ENCODE data around the gene CCNF.
A peak's percentile ranks its signal among the peaks of the same experiment; 100 is the strongest.

DNA sequence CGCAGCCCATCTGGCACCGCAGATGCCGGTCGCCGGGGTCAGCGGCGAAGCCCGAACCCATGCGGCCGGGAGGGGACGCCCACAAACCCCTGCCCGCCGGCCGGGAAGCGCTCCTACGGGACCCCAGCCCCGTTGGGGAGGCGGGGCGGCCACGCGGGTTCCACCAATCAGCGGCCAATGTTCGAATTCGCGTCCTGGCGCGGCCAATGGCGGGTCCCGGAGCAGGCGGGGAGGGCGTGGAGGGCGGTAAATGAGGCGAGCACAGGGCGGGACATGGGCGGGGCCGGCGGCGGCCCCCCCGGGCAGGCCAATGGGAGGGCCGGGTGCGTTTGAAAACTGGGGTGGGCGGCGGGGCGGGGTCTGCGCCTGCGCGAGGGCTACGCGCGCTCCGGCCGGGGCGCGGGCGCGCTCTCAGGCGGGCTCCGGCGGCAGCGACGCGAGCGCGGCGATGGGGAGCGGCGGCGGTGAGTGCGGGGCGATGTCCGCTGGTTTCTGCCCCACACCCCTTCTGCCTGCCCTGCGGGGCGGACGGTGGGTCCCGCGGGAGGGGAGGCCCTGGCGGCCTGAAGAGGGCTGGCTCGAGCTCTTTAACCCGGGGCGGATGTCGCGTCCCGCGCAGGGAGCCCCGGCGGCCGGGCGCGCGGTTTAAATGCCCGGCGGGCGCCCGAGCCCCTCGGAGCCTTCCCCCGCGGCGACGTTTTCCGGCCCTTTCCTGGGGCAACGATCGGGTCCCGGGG lies at the start of gene CCNF:
- no peak for TF ChIP-seq GABPA (IDR thresholded peaks at IDR 0.05; ENCODE audit: low read depth)
- peak; percentile 80 for TF ChIP-seq POLR2A (IDR thresholded peaks at IDR 0.05; ENCODE audit: low read depth, low read length)
- no peak for TF ChIP-seq CTCF (IDR thresholded peaks at IDR 0.05 in 2 of 3, conservative IDR thresholded peaks at IDR 0.05 in 1 of 3; ENCODE audit: control insufficient read depth in 2 of 3, extremely low read depth in 1 of 3, insufficient read depth in 1 of 3, low read depth in 3 of 3, low read length in 3 of 3)
- peak; percentile 63; the same call in 1 of the 2 replicates for TF ChIP-seq POLR2AphosphoS5 (IDR thresholded peaks at IDR 0.05; ENCODE audit: low read length)
- TF ChIP-seq EZH2 (IDR thresholded peaks at IDR 0.05; ENCODE audit: borderline replicate concordance, control insufficient read depth, low read depth, low read length): no peak
- TF ChIP-seq CEBPB (IDR thresholded peaks at IDR 0.05; ENCODE audit: borderline replicate concordance in 1 of 2, low read depth in 2 of 2, low read length in 2 of 2): no peak
- TF ChIP-seq SMC3 (IDR thresholded peaks at IDR 0.05; ENCODE audit: borderline replicate concordance, low read length): no peak
- TF ChIP-seq POLR2AphosphoS2 (IDR thresholded peaks at IDR 0.05; ENCODE audit: low read depth, low read length): no peak
- peak; percentile 49 for TF ChIP-seq FOS (IDR thresholded peaks at IDR 0.05; ENCODE audit: borderline replicate concordance, extremely low read depth, insufficient read length)
- no peak for TF ChIP-seq ZBTB33 (IDR thresholded peaks at IDR 0.05)
- TF ChIP-seq NRF1 (conservative IDR thresholded peaks at IDR 0.05; ENCODE audit: low read depth, low read length): peak; percentile 49
